Gastrocnemius medialis (tissue), 4 donors: ENCODE data around the gene ASIC2.

Experiments used
- POLR2A ChIP-seq, 2 donors: fragments of 450-650 bp; IDR thresholded peaks; one replicate each; pipeline ENCODE4 v1.6.1; 2017; ENCODE audit warnings: antibody characterized with exemption in 2 of 2, mild to moderate bottlenecking in 2 of 2, moderate library complexity in 2 of 2
- TF ChIP-seq, protein P1 (sequence below), 5 experiments: fragments of 450-650 bp in 3 of 5; fragments of 200-600 bp in 2 of 5; sonication (generic) in 2 of 5; IDR thresholded peaks in 4 of 5; conservative IDR thresholded peaks in 1 of 5; 1 replicate in 4 of 5; 2 replicates in 1 of 5; pipeline ENCODE4 v1.5.1; 2016 to 2019; ENCODE audit warnings: antibody characterized with exemption in 5 of 5, mild to moderate bottlenecking in 3 of 5, moderate library complexity in 3 of 5

DNA sequence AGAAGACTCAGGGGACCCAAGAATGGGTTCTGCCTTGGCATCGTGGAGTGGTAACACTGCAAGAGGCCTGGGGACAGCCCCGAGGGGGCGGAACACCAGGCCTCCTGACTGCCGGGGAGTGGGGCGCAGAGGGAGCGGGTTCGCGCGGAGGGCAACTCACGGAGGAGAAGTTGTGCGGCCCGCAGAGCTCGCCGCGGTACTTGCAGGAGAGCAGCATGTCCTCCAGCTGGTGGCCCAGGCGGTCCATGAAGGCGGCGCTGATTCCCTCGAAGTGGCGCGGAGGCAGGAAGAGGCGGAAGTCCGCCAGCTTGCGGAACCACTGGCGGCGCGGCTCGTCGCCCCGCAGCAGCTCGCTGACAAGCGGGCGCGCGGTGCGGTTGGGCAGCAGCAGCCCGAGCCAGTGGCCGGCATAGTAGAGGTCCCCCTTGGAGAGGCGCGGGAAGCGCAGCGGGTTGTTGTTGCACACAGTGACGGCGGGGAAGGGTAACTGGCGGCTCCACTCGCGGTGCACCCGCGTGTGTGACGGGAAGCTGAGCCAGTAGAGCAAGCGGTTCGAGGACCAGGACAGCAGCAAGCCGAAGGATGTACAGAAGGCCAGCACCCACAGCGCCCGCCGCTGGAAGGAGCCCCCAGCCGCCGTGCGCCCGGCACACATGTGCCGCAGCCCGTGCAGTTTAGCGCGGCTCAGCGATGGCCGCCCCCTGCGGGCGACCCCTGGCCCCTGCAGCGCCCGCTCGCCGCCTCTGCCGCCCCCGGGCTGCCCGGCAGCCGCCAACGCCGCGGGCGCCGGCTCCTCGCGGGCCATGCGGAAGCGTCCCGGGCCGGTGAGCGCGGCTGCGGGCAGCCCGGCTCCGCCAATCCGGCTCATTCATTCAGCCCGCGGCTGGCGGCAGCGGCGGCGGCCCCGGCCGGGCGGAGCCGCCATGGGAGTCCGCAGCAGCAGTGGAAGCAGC is 1.6 kb downstream of the ASIC2 start:
- TF ChIP-seq, protein P1, sequence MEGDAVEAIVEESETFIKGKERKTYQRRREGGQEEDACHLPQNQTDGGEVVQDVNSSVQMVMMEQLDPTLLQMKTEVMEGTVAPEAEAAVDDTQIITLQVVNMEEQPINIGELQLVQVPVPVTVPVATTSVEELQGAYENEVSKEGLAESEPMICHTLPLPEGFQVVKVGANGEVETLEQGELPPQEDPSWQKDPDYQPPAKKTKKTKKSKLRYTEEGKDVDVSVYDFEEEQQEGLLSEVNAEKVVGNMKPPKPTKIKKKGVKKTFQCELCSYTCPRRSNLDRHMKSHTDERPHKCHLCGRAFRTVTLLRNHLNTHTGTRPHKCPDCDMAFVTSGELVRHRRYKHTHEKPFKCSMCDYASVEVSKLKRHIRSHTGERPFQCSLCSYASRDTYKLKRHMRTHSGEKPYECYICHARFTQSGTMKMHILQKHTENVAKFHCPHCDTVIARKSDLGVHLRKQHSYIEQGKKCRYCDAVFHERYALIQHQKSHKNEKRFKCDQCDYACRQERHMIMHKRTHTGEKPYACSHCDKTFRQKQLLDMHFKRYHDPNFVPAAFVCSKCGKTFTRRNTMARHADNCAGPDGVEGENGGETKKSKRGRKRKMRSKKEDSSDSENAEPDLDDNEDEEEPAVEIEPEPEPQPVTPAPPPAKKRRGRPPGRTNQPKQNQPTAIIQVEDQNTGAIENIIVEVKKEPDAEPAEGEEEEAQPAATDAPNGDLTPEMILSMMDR (IDR thresholded peaks at IDR 0.05 in 4 of 5, conservative IDR thresholded peaks at IDR 0.05 in 1 of 5) = no peak
- no peak for TF ChIP-seq POLR2A (IDR thresholded peaks at IDR 0.05)
